Measurements from ENCODE around the gene YWHAQ.
"Not testable (repeated sequence)": the region's sequence is repeated elsewhere in the genome, so short reads cannot be mapped to it uniquely, and the experiment has no call there.

YWHAQ gene

DNA sequence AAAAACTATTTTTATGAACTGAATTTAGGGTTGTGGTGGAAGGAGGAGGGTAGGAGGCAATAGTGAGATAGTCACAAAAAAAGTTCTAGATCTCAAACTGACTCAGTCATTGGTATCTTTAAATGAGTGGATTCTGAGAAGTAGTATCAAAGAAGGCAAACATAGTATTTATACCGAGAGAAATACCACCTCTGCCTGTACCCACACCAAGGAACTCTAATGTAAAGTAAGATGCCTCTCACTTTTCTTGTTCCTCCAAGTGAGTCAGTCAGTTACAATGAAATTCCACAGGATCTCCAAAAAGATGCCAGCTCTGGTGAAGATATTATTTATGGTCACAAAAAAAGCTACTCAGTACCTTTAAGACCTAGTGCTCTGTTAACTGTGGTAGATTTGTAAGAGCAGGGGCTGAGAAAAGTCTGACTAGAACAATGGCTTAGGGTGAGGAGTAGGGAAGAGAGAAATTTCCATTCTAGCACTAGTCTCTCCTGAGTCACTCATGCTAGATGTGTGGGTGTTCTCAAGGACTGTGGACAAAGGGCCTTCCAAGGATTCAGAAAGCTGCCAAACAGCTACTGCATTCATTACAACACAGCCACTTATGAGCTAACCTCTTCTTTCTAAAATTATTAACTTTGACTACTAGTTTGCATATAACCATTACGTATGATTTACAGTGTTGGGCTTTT lies 36.3 kb downstream of the YWHAQ start:
- DNase-seq (ENCODE audit: low read depth): no peak

DNA sequence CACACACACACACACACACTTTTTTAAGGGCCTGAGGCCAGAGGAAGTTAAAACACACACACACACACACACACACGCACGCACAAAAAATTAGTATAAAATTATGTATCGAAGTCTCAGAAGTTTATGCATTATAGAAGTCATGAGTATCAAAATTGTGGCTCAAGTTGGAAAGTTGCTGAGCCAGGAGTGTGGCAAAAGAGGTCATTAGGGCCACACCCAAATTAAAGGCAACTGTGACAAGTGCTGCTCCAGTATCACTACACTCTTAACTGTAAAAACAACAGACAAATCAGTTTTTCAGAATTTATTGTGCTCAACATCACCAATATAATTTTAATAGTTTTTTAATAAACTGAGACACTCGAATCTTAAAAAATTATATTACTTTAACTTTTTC lies 36.9 kb downstream of the YWHAQ start:
- DNase-seq (ENCODE audit: low read depth): no peak

DNA sequence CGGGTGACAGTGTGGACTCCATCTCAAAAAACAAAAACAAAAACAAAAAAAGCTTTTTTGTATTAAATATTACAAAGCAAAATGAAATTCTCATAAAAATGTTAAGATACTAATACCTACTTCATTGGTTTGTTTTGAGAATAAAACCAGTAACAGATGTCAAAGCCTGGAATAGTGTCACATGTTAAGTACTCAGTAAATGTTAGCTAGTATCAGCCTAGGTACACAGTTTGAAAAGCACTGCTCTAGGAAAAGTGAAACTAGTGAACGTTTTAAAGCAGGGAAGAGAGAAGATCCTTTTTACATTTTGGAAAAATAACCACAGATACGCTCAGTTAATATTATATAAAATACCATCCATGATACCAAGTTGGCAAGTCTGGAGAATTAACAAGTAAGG lies 38.1 kb downstream of the YWHAQ start:
- DNase-seq (ENCODE audit: low read depth): no peak

DNA sequence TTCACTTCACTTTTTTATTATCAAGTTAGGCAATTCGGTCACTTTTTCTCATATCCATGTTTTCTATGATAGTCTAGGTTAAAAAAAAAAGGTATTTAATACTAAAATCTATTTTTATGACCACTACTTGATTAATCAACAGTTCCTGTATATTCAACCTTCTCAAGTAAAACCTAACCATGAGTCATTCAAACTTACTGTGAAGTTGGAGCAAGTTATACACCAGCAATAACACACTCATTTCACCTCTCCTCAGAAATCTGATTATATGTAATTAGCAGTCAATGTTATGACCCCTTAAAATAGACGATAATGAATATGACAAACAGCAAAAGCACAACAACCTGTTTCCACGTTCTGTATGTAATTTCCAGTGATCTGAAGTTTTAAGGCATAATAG lies 40.2 kb downstream of the YWHAQ start:
- DNase-seq (ENCODE audit: low read depth): no peak

DNA sequence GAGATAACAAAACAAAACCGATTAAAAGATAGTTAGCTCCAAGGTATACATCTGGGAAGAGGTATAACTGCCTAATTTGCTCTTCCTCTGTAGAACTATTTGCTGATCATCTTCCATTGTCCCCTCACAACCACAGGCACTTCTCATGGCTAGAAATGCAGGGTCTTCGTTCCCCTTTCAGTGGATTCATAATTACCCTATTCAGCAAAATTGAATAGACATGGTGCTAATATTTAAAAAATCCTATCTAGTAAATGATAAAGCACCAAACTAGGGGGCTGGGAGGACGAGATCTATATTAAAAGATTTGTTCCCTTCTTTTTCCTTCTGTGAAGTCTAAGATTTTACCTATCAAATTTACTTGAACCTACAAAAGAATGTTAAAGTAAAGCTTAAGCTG lies 44.3 kb downstream of the YWHAQ start:
- DNase-seq (ENCODE audit: low read depth): no peak

DNA sequence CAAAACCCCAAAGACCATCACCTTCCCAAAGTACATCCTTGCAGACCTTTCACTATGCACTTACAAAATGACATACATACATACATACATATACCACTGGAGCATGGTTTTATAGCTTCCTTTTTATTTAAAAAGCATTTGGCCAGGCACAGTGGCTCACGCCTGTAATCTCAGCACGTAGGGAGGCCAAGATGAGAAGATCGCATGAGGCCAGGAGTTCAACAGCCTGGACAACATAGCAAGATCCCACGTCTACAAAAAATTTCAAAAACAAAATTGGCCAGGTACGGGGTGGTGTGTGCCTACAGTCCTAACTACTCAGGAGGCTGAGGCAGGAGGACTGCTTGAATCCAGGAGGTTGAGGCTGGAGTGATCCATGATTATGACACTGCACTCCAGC lies 45.3 kb downstream of the YWHAQ start:
- DNase-seq (ENCODE audit: low read depth): no peak

DNA sequence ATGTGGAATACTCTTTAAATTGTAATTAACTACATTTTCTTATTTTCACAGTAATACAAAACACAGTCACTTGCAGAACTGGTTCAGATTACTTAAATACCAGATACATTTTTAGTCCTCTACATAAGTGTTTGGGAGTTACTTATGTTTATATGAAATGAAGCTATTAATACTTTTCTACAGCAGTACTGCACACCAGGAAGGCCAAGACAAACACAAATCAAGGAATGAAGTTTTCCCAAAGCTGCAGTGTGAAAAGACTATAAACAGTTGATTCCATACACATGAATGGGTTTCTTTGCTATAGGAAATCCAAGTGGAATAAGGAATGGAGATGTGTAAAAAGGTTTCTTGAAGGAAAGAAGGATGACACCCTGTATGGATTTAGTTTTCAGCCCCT lies 45.9 kb downstream of the YWHAQ start:
- not testable (repeated sequence) for DNase-seq (ENCODE audit: low read depth)

DNA sequence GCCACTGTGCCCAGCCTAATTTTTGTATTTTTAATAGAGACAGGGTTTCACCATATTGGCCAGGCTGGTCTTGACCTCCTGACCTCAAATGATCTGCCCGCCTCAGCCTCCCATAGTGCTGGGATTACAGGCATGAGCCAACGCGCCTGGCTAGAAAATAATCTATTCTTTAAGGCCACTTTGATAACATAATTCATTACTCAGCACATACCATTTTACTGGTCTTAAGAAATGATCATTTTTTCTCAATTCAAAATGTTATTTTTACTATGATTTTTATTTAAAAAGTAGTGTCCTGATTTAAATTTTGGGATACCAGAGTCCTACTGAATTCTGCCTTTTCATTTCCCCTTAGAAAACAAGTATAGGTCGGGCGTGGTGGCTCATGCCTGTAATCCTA lies 48.2 kb downstream of the YWHAQ start:
- DNase-seq (ENCODE audit: low read depth): no peak

DNA sequence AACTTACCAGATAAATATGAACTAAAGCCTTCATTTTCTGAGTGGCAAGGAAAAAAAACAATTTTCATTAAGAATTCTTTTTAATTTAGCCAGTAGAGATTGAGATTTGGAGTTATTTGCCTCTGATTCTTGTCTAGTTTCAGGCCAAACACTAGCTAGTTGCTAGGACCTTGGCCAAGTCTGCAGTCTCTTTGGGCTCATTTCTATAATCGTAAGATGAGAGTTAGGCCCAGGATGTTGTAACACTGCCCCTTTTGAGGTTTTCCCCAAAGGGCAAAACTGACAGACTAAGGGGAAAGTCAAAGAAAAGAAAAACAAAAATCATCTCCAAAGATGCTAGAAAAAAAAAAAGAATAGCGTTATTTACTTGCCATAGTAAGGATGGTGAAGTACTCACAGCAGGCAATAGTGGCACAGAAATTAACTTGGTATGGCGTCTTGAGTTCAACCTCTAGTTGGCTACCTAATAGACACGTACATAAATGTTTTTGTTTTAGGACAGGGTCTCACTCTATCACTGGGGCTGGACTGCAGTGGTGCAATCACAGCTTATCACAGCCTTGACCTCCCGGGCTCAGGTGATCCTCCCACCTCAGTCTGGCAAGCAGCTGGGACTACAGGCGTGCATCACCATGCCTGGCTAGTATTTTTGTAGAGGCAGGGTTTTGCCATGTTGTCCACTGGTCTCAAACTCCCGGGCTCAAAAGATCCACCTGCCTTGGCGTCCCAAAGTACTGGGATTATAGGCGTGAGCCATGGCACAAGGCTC lies 52.1 kb downstream of the YWHAQ start:
- no peak for DNase-seq (ENCODE audit: low read depth)

DNA sequence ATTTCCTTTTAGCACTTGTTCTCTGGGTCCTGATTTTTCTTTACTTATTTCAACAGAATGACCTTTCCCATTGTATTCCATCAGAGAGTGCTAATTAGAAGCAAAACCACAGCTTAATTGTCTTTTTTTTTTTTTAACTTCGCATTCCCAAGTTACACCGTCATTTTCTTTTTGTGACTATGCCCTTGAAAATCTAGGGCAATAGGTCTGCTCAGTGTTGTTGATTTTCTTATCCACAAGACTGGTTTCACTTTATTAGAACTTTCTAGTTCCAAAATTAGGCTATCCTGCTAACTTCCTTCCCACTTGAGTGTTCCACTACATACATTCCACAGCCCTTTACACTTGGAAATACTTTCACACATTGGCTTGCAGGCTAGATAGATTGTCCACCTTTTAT lies 56.5 kb downstream of the YWHAQ start:
- no peak for DNase-seq (ENCODE audit: low read depth)

DNA sequence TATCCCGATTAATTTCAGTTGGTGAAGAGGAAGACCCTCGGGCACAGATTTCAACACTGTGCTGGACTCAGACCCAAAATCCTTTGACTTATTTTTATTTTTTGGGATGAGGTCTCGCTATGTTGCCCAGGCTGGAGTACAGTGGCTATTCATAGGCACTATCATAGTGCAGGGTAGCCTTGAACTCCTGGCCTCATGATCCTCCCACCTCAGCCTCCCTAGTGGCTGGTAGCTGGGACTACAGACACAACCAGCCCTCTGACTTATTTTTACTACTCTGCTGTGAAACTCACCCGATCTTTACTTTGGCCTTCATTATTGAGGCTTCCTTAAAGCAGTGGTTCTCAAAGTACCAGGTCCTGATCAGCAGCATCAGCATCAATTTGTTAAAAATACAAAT lies 57.0 kb downstream of the YWHAQ start:
- no peak for DNase-seq (ENCODE audit: low read depth)

DNA sequence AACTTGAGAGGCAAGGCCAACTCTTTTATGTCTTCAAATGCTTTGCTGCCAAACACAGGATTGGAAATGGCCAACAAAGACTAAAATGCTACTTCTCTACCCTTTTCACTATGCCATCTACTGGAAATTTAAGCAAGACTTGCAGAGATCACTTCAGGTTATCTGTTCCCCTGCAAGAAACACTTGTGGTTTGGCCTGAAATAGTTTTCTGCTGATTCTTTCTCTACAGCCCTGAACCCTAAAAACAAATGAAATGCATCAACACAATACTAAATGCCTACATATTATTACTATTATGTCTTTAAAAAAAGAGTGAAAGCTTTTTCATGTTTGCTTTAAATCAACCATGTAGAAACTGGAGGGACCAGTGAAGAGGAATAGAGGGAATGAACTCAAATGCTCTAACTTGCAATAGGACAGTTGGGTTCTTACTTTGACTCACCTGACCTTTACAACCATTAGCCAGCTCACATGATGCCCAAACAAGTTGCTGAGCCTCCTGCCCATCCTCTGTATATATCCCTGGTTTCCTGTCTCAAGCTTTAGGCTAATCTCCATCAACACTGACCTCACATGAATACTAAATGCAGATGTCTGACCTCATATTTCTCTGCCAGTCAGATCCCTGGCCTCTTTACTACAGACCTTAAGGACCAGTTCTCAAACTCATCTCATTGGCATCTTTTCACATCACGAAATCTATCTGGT lies 57.6 kb downstream of the YWHAQ start:
- DNase-seq (ENCODE audit: low read depth): no peak

DNA sequence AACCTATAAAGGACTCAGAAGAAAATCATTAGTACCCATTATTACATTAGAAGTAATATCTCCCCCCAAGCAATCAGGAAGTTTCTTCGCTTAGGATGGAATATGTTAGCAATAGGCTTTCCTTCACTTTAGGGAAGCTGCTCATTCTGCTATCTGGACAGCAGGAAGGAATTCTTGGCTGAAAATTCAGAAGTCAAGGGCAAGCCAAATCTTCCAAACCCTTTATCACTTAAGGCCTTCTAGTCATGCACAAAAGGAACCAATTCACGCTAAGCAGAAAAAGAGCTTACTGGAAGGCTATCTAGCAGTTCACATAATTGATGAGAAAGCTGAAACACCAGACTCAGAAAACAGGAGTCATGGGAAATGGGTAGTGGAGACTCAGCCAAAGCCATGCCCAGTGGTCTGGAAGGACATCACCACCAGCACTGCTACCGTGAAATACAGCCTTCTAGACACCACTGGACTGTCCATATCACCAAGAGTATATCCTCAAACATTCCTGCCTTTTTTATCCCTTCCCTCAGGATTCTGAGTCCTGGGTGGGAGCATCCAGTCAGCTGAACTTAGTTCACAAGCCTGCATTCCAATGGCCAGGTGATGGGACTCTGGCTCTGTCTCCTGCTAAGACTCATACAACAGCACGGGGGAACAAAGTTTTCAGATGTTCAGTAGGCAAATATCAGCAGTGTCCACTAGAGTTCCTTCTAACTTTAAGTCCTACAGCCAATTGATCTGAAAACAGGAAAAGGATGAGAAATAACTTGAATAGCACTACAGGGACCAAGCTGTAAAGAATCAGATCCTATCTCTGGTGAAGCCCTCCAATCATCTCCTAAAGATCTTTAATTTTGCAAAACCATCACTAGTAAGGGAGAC lies 60.4 kb downstream of the YWHAQ start:
- DNase-seq (ENCODE audit: low read depth): no peak

DNA sequence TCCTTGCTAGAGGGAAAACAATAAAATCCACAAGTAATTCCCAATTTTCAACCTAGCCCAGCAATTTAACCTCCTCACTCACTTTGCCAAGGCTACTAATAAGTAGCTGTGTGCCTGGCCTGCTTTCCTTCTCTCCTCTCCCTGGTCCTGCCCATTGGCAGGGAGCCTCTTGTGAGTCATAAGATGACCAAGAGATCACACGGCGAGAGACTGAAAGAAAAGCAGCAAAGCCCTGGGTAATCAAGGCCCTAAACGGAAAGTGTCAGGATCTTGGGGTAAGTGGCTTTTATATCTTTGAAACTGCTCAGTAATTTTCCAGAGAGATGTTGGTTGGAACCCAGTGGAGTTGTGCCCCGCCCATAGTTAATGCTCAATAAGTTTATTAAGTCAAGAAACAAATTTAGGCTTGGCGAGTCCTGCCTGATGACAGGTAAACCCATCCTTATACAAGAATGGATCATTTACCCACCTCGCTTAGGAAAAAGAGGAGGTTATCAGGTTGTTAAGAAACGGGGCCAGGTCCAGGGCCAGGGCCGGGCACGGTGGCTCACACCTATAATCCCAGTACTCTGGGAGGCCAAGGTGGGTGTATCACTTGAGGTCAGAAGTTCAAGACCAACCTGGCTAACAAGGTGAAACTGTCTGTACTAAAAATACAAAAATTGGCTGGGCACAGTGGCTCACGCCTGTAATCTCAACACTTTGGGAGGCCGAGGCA lies 65.2 kb downstream of the YWHAQ start:
- DNase-seq (ENCODE audit: low read depth): no peak

DNA sequence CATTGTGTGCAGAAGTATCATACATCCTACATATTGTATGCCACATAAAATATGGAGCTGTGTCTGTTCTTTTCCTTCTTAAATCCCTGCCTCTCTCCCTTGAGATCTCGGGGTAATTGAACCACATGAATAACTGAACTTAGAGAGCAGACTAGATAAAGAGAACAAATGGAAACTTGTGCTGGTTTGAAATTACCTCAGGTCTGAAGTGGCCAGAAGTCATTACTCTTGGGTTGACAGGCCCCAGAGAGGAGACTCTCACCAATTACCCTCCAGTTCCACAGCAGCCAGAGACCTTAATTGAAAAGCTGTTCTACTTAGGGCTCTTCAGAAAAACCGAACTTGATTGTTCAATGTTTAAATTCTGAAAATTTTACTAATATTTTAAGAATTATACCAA lies 70.2 kb downstream of the YWHAQ start:
- no peak for DNase-seq (ENCODE audit: low read depth)

DNA sequence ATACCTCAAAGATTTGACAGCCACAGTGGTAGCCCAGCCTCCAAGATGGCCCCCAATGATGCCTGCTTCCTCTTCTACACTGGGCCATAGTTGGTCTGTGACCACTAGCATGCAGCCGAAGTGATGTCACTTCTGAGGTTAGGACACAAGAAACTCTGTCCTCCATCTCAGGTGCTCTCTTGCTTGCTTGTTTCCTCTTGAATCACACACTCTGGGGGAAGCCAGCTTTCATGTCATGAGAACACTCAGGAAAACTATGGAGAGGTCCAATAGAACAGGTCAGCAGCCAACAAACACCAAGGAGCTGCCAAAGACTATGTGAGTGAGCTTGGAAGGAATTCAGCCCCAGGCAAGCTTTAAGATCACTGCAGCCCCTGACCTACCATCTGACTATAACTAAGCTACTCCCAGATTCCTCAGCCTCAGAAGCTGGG lies 71.8 kb downstream of the YWHAQ start:
- DNase-seq (ENCODE audit: low read depth): no peak

DNA sequence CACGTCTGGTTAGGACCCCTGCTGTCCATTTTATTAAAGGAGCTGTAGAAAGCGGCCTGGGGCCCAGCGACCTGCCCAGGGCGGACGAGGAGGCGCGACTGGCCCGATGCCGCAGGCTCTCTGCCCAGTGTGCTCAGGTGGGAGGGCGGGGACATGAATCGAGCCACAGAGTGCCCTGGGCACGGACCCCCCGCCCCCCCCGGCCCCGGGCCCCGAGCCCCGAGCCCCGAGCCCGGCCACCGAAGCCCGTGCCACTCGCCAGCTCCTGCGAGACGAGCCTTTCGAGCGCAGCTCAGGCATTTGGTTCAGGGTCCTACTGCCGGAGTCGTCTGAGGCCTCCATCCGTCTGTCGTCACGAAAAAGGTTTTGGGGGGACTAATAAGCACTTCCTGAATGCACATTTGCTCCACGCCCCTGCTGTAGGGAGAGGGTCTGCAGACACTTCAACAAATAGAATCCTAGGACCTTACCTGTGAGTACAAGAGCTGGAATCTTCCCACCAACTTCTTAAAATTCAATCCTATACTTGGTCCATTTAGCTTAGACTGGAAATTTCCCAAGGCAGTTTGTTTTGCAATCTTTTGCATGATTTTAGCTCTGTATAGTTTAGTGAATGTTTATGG lies 74.6 kb downstream of the YWHAQ start:
- no peak for DNase-seq (ENCODE audit: low read depth)

DNA sequence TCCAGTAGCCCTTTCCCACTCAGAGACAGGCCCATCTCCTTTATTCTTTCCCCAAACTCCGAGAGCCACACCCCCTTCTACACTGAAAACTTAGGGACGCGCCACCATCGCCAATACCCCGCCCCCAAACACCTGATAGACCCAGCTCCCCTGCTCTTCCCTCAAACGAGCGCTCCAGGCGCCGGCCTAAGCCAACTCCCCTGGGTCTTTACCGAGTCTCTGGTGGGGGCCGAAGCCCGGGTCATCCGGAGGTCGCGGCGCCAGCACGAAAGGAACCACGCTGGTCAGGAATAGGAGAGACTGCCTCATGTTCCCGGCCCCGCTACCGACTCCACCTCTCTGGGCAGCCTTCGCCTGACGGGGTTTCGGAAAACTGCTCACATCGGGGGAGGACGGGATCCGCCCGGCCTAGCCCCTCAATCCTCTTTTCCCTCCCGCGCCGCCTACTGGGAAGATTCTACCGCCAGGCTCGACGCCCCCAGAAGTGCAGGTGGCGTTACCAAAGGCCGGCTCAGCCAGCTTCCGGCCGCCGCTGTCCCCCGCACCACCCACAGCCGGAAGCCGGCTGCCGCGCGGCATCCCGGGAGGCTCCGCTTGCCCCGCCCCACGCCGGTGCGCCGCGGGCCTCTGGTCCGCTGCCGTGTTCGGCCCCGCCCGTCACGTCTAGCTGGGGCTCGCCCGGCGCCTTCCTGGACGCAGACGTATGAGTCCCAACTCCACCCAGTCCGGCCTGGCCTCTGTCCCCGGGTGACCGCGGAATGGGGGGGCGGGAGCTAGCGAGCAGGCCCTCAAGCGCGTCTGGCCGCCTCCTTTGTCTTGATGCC lies 75.3 kb downstream of the YWHAQ start, which contains the start of gene ADAM17:
Gene ADAM17 (minus strand): TSS at position 534 of the 824 bp plus-strand sequence. CDS start 225 bp downstream, at position 309.
- peak; percentile 85 for DNase-seq (ENCODE audit: low read depth)

DNA sequence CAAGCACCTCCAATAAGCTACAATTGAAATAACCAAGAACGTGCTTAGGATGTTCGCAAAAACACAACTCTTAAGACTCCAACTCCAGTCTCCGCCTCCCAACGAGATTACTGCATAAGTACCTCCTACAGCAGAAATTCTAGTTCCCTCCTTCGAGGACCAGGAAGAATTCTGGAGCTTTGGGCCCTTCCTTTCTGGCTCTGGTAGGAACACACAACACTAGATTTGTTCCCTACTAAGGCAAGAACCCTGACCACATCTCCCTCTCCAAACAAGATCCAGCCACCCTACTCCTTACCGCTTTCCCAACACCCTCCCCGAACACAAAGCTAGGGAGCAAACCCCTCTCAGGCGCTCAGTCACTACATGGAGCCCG lies 75.9 kb downstream of the YWHAQ start:
- peak; percentile 3 for DNase-seq (ENCODE audit: low read depth)
